Sigmoid colon (tissue), 4 donors: Measurements from ENCODE around the gene FAR2.

Source experiments
- CTCF ChIP-seq, 4 experiments: fragments of 450-650 bp in 3 of 4; fragments of 200-600 bp in 1 of 4; IDR thresholded peaks; one replicate each; pipeline ENCODE4 v1.5.1; 2016 to 2019; ENCODE audit warnings: antibody characterized with exemption in 4 of 4, mild to moderate bottlenecking in 3 of 4, moderate library complexity in 2 of 4
- POLR2A ChIP-seq, 2 donors: fragments of 450-650 bp; IDR thresholded peaks; one replicate each; pipeline ENCODE4 v1.6.1; 2016; ENCODE audit warnings: antibody characterized with exemption in 2 of 2, mild to moderate bottlenecking in 2 of 2, moderate library complexity in 2 of 2
- POLR2AphosphoS5 ChIP-seq, 4 donors: sonication (generic); formaldehyde crosslinking; IDR thresholded peaks; one replicate each; pipeline ENCODE4 v1.6.1; 2017; ENCODE audit warnings: antibody characterized with exemption in 4 of 4

- no peak for TF ChIP-seq POLR2A (IDR thresholded peaks at IDR 0.05)
- TF ChIP-seq CTCF (IDR thresholded peaks at IDR 0.05): no peak
- TF ChIP-seq POLR2AphosphoS5 (IDR thresholded peaks at IDR 0.05): no peak
Observed at GRCh38 chr12:29224572-29224971, 75.5 kb downstream of the FAR2 start.
